Superior temporal gyrus (tissue), 1 donor: ENCODE data around the gene HNRNPK.

Experiments used
- DNase-seq: peaks from one replicate; pipeline ENCODE4 v3.0.0-alpha.2; 2016; ENCODE audit errors: extremely low spot score

The HNRNPK gene

DNA sequence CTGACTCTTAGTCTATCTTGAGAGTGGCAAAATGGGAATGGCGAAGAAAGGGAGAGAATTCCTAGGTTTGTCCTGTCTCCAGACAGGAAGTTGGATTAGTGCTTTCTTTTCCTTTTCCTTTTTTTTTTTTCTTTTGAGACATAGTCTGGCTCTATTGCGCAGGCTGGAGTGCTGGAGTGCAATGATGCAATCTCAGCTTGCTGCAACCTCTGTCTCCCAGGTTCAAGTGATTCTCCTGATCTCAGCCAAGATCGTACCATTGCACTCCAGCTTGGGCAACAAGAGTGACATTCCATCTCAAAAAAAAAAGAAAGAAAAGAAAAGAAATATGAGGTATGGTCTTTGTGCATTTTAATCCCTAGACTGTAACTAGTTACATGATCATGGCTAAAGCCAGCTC is 46.2 kb downstream of the HNRNPK start:
- DNase-seq: no peak

DNA sequence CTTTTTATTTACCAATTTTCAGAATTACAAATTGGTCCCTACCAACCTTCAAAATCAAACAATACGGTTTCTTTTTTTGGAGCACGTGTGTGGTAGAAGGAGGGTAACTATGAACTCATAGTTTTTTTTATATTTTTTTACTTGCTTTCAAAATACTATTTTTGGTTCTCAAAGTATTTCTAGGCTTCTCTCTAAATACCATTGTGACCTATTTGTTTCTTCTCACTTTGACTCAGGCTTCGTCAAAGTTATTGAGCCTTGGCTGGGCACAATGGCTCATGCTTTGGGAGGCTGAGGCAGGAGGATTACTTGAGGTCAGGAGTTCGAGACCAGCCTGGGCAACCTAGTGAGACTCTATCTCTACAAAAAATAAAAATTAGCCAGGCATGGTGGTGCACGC is 47.2 kb downstream of the HNRNPK start:
- no peak for DNase-seq

DNA sequence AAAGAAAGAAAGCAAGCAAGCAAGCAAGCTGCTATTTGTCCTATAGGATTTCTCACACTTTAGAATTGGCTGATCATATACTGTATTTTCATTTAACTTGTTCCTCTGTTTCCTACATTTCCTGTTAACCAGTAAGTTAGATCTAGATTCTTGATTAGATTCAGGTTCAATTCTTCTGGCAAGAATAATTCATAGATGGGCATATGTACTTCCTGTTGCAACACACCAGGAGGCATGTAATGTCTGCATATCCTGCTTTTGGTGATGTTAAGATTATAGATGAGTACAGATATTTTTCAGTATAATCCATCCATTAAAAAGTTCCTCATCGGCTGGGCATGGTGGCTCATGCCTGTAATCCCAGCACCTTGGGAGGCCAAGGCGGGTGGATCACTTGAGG is 48.0 kb downstream of the HNRNPK start:
- no peak for DNase-seq

- no peak for DNase-seq
Observed at GRCh38 chr9:83930881-83931280, 49.1 kb downstream of the HNRNPK start.

GRCh38 chr9:83927591-83927990 is 52.4 kb downstream of the HNRNPK start:
- DNase-seq: no peak

DNA sequence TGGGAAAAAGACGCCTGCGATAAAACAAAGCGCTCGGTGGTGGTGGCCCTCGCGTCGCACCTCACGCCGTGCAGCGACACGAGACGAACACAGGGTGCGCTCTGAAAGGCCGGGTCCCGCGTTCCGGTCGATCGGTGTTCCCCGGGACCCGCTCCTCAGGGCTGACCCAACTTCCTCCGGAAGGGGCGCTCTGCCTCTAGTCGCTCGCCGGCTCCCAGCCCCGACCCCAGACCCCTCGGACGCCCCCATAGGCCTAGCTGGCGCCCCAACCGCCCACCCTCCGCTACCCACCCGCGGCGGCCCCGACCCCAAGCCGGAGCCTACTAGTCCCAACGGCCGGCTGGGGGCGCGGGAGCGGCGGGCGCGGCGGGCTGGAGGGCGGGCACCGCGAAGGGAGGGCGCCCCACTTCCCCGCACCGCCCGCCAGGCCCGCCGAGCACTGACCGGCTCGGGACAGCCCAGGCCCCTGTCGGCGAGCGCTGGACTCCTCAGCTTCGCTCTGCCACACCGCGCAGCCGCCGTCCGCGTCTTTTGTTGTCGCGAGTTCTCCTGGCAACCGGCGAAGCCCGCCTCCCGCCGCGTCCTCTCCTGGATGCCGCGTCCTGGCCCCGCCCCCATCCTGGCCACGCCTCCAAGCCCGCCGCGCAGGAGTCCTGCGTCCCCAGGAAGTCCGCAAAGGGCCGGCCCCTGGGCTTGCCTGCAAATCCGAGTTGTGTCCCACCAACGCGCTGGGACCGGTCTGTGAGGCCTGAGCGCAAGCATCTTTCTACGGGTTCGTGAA is 58.9 kb downstream of the HNRNPK start, which contains the start of gene KIF27:
TSS of gene KIF27 (minus strand) at position 506 of the 781 bp plus-strand sequence. CDS start 5,841 bp downstream, outside the sequence.
- DNase-seq: peak; percentile 96

DNA sequence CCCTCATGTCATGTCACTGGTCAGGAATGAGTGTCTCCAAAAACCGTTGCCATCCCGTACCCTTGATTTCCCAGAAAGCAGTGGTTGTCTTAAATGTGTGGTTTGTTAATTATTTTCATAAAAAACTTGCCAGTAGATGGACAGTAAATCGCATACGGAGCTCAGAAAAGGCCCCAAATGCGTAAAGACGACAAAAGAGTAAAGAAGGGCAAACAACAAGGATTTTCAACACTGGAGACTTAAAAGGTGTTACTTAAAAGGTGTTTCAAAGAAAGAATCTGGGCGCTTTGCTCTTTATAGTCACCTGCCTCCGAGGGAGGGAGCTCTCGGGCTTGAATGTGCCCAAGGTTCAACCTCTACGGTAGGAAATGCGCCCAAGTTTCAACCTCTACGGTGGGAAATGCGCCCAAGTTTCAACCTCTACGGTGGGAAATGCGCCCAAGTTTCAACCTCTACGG is 59.5 kb downstream of the HNRNPK start:
- peak; percentile 64 for DNase-seq

DNA sequence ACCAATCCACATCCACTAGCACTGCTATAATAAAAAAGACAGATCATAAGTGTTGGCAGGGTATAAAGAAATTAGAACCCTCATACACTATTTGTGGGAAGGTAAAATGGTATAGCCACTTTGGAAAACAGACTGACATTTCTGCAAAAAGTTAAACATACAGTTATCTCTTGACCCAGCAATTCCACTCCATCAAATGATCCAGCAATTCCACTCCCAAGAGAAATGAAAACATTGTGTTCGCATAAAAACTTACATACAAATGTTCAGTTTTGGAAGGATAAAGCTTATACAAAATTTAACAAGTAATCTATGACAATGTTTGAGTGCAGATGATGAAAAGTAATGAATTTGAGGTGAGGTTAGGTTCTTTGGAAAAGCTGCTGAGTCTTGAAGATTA is 60.9 kb downstream of the HNRNPK start:
- DNase-seq: no peak
